ENCODE measurements around the gene MYBBP1A.

The MYBBP1A gene

GRCh38 chr17:4549781-4550533 lies 5.2 kb downstream of the MYBBP1A start:
- FAIRE-seq (no peak), DNase-seq (ENCODE audit: low spot score) (no peak)

GRCh38 chr17:4548721-4549531 lies 6.3 kb downstream of the MYBBP1A start:
- FAIRE-seq (no peak), DNase-seq (ENCODE audit: low spot score) (no peak)

DNA sequence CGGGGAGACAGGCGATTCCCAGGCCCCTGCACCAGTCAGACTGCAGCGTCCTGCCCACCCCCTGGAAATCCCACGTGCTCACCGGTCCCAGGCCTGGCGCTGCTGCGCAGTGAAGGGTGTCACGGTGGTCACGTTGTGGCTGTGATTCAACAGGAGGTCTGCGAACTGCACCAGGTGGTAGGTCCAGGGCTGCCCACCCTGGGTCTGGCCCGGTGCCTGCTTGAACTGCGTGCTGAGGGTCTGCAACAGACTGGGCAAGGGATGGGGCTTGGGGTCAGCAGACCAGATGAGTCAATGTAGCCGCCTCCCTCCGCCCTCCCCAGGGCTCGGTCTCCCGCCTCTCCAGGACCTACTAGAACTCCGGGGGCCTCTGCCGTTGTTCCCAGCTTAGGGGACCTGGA lies 7.1 kb downstream of the MYBBP1A start:
- DNase-seq (ENCODE audit: low spot score): no peak
- no peak for FAIRE-seq

GRCh38 chr17:4547118-4547906 lies 7.9 kb downstream of the MYBBP1A start:
- FAIRE-seq (no peak), DNase-seq (ENCODE audit: low spot score) (no peak)

DNA sequence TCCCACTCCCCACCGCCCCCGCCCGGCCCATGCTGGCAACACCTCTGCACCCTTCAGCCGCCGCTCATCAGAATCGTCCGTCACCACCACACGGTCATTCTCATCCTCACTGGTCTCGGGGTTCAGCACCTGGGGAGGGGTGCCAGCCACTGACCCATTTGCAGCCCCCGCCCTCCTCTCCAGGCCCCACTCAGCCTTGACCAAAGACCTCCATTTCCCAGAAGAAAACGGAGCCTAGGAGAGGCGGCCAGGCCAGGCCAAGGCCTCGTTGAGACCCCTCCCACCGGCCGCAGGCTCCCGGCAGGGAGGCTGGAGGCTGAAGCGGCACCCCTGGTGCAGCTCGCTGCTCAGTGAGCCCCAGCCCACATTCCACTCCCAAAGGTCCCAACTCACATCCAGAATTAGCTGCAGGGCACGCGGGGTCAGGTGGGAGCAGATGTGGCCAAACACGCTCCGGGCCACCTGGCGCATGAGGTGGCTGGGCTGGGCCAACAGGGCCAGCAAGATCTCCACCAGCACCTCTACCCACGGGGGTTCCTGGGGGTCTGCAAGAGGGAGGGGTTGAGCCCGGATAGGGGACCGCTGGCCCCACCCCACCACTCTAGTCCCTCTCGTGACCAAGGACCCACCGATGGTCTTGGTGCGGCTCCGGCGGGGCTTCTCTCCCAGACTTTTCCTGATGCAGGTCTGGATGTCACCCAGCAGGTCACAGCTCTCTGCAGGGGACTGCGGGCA lies 9.8 kb downstream of the MYBBP1A start:
- FAIRE-seq (no peak), DNase-seq (ENCODE audit: low spot score) (no peak)

- DNase-seq (ENCODE audit: low spot score): no peak
- no peak for FAIRE-seq
These were observed 10.3 kb downstream of the MYBBP1A start for GRCh38 chr17:4544951-4545216.

GRCh38 chr17:4544135-4544950 lies 10.8 kb downstream of the MYBBP1A start:
- FAIRE-seq: no peak

GRCh38 chr17:4543557-4544026 lies 11.6 kb downstream of the MYBBP1A start:
- DNase-seq (ENCODE audit: low spot score) (no peak), FAIRE-seq (no peak)

More at GRCh38 chr17:4544135-4544950, 10.8 kb downstream of the MYBBP1A start:
- no peak for DNase-seq (ENCODE audit: low spot score)

DNA sequence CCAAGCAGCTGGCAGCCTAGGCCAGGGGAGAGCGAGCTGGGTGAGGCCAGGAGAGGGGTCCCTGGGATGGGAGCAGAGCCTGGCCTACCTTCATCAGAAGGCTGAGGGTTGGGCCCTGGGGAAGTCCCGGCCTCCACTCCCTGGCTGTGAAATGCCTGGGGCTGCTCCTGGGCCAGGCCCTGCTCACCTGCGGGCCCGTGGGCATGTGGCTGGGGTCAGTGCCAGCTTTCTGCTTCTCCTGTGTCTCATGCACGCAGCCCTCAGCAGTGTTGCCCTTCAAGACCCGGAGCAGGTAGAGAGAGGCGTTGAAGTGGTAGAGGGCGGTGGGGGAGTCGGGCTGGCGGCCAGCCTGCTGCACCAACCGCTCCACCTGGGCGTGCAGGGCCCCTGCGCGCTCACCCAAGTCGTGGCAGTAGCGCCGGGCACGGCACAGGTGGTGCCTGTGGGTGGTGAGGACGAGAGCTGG lies 12.4 kb downstream of the MYBBP1A start:
- no peak for FAIRE-seq

GRCh38 chr17:4542003-4542725 lies 13.0 kb downstream of the MYBBP1A start:
- DNase-seq (ENCODE audit: low spot score) (no peak), FAIRE-seq (no peak)

More for the DNA sequence above, 12.4 kb downstream of the MYBBP1A start:
- DNase-seq (ENCODE audit: low spot score): no peak

DNA sequence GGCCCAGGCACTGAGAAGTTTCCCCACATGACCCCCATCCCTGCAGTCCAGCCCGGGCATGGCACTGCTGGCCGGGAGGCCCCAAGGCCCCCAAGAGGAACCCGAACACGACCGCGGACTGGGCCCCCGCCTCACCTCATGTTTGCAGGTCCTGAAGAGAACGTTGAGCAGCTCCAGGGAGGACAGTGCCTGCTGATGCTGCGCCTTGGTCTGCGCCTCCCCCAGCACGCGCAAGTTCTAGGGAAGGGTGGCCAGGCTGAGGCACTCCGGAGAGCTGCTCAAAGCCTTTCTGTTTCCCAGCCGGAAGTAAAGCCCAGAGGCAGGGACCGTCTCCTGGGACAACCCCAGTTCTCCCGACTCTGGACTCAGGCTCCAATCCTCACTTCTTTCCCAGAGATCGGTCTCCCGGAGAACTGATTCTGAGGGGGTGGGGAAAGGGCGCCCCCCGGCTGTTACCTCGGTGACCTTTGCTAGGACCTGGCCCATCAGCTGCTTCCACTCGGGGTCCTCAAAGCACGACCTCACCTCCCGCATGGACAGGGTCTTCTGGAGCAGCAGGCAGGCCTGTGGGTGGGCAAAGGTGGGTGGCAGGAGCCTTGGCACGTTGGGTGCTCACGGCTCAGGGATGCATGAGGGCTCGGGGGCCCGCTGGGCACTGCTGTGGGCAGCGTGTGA lies 13.7 kb downstream of the MYBBP1A start:
- DNase-seq (ENCODE audit: low spot score) (no peak), FAIRE-seq (no peak)

DNA sequence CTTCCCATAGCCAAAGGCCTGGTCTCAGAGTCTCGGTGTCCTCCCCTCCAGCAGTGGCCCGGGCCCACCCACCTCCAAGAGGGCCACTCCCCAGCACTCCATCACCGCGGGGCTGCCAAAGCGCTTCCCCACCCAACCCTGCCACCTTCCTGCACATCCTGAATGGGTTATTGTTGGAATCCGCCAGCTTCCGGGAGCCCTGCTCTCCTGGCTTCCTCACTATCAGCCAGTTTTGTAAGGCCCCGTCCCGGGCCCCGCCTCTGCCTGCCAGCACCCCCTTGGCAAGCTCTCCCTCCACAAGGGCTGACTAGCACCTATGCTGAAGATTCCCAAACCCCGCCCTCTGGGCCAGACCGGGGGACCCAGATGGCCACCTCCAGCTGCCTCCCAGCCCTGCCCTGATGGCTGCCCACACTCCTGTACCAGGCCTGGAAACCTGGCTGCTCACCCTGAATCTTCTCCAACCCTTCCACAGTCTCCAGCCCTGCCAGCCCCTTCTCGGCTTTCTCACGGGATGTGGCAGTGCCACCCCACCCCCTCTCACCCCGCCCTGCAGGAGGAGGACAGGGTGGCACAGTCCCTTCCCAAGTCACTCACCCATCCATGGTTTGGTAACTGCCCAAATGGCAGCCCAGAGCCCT lies 14.4 kb downstream of the MYBBP1A start:
- FAIRE-seq (no peak), DNase-seq (ENCODE audit: low spot score) (no peak)

DNA sequence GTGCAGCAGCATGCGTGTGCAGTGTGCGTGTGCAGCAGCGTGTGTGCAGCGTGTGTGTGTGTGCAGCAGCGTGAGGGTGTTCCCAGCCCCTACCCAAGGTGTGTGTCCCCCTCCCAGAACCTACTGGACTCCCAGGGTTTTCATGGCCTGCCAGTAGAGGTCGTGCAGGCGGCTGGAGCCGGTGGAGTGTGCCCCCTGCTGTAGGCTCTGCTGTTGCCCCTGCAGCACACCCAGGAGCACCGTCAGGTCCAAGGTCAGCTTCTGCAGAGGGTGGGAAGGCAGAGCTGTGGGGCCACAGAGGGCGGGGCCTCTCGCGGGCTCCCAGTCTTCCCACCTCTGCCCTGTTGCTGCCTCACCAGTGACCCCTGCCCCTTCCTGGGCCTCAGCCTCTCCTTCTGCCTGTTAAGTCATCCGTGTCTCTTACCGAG lies 14.9 kb downstream of the MYBBP1A start:
- FAIRE-seq (no peak), DNase-seq (ENCODE audit: low spot score) (no peak)

- FAIRE-seq: no peak
These were observed 15.5 kb downstream of the MYBBP1A start for GRCh38 chr17:4539576-4540223.

DNA sequence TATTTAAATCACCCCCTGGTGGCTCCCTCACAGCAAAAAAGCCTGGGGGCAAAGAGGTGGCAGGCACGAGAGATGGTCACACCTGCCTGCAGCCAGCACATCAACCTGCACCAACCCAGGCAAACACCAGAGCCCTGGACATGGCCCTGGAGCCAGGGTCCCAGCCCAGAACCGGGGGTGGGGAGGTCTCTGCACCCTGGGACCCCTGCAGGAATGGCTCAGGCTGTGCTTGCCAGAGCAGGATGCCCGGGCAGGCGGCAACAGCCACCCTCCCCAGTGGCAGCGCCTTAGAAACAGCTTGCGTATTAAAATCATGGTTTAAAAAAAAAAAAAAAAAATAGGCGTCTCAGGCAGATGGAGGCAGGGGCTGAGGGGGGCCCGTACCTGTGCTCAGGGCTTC lies 16.2 kb downstream of the MYBBP1A start:
- no peak for DNase-seq (ENCODE audit: low spot score)
- FAIRE-seq: no peak

More at GRCh38 chr17:4539576-4540223, 15.5 kb downstream of the MYBBP1A start:
- DNase-seq (ENCODE audit: low spot score): no peak

DNA sequence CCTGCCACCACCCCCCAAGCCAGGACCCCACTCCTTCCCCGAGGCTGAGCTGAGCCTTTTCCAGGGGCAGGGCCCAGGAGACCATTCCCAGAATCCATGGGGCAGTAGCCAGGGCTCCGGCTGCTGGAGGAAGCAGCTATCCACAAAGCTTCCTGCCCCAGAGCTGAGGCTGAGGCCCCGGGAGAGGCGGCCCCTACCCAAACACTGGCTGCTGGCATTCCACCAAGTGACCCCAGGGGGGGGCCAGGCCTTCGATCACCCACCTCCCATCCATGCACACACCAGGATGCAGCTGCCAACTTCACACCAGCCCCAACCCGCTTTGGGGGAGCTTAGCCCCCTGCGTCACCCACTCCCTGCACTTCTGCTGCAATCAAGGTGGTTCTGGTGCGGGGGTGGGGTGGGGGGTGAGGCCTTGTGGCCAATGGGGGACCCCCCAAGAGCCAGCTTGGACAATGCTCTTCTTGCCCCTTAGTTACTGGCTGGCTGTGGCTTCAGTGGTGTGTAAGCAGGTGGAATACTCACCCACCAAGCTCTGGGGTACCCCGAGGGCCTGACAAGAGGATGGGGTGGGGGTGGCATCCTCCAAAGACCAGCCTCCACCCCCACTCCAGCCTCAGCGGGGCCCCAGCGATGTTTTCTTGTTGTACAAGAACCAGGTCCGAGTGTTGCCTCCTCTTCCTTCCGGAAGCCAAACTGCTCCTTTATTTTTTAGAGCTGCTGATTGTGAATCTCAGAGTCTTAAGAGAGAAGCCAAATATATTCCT lies 16.8 kb downstream of the MYBBP1A start:
- FAIRE-seq (no peak), DNase-seq (ENCODE audit: low spot score) (no peak)
